K562 (cell line): ENCODE data around the gene FIZ1. TPM values are rescaled to one million over a fixed set of nuclear protein-coding genes. Genes with fewer than 3 reads are reported as not detected.

Experiments
- ATAC-seq: fragments of 200-7000 bp; cut with Tn5 transposase; 3 replicates; pipeline ENCODE4 v1.9.1; 2020; ENCODE audit warnings: moderate library complexity
- BruUV-seq: library from RNA; stranded (reverse); fragments of 400-500 nt; replicated peaks from 2 replicates; lab custom pipeline; 2021; lab: Mats Ljungman, UMichigan
- CTCF ChIA-PET: fragments of 300-600 bp; formaldehyde crosslinking; extraction: SDS; loops from one replicate; lab custom pipeline; 2021; ENCODE audit warnings: low intra/inter-chr PET ratio; lab: Yijun Ruan, JAX
- POLR2A ChIA-PET: fragments of 300-600, 350-650 bp; sonication (Branson Sonifier 250); formaldehyde crosslinking; extraction: SDS; loops from one replicate; lab custom pipeline; 2021; ENCODE audit warnings: antibody characterized with exemption, inconsistent platforms; lab: Yijun Ruan, JAX
- DNase-seq, 4 experiments: peaks; one replicate each; pipeline versions ENCODE4 v3.0.0 to v3.0.0-alpha.2; 2011 to 2018; ENCODE audit warnings: low spot score in 3 of 4, mixed read lengths in 3 of 4; ENCODE audit errors: extremely low read depth in 1 of 4
- FAIRE-seq: peaks from 2 replicates; lab custom pipeline; 2011; peaks lifted over from hg19 to GRCh38; lab: Jason Lieb, UNC
- H2AFZ ChIP-seq: 2 replicates; pipeline ENCODE4 v1.6.0; 2011; ENCODE audit warnings: low read depth, low read length, control low read depth, inconsistent platforms
- H3K27ac ChIP-seq: fragments of 200-600 bp; 3 replicates; pipeline ENCODE4 v1.8.0; 2011; ENCODE audit warnings: low read depth, mild to moderate bottlenecking, control low read depth, inconsistent platforms, low read length, moderate library complexity, mixed read lengths; ENCODE audit errors: extremely low read depth
- H3K27me3 ChIP-seq, 2 experiments: fragments of 300-600 bp in 1 of 2; 2 replicates in 1 of 2; 3 replicates in 1 of 2; pipeline versions ENCODE4 v1.6.0 to v1.8.0; 2011; ENCODE audit warnings: inconsistent platforms in 2 of 2, low read length in 2 of 2, mild to moderate bottlenecking in 1 of 2, mixed read lengths in 1 of 2, moderate library complexity in 1 of 2; ENCODE audit not compliant: control insufficient read depth in 2 of 2, insufficient read depth in 2 of 2
- H3K36me3 ChIP-seq: fragments of 300-600 bp; 3 replicates; pipeline ENCODE4 v1.8.0; 2011; ENCODE audit warnings: mild to moderate bottlenecking, low read length, inconsistent platforms; ENCODE audit not compliant: control insufficient read depth, insufficient read depth
- H3K4me1 ChIP-seq, 2 experiments: fragments of 200-600 bp in 1 of 2; replicated peaks in 1 of 2; 2 replicates in 1 of 2; 3 replicates in 1 of 2; pipeline versions ENCODE4 v1.5.1 to v1.8.0; 2011; ENCODE audit warnings: inconsistent platforms in 2 of 2, low read length in 2 of 2, mild to moderate bottlenecking in 1 of 2, mixed read lengths in 1 of 2, moderate library complexity in 1 of 2; ENCODE audit not compliant: control insufficient read depth in 2 of 2, insufficient read depth in 2 of 2
- H3K4me2 ChIP-seq: 2 replicates; pipeline ENCODE4 v1.6.1; 2011; ENCODE audit warnings: low read length, control low read depth, inconsistent platforms, mixed read lengths; ENCODE audit not compliant: insufficient read depth
- H3K4me3 ChIP-seq: fragments of 200-600 bp; sonication (generic), shearing (Covaris generic); 2 replicates; pipeline ENCODE4 v1.5.1; 2016; ENCODE audit warnings: control low read depth, inconsistent platforms
- H3K79me2 ChIP-seq: fragments of 200-600 bp; 3 replicates; pipeline ENCODE4 v1.8.0; 2011; ENCODE audit warnings: low read length, inconsistent platforms; ENCODE audit not compliant: control insufficient read depth, insufficient read depth
- H3K9ac ChIP-seq, 2 experiments: 2 replicates each; pipeline versions ENCODE4 v1.6.0 to v1.6.1; 2011; ENCODE audit warnings: low read depth in 2 of 2, low read length in 2 of 2, control low read depth in 1 of 2, inconsistent platforms in 1 of 2, mild to moderate bottlenecking in 1 of 2, mixed read lengths in 1 of 2; ENCODE audit not compliant: insufficient read depth in 1 of 2
- H3K9me1 ChIP-seq: one replicate; pipeline ENCODE4 v1.6.0; 2011; ENCODE audit warnings: inconsistent platforms, mild to moderate bottlenecking, low read length, moderate library complexity; ENCODE audit not compliant: control insufficient read depth, insufficient read depth
- H3K9me3 ChIP-seq: replicated peaks from 2 replicates; pipeline ENCODE4 v1.5.1; 2011; ENCODE audit warnings: low read depth, low read length, inconsistent platforms; ENCODE audit not compliant: control insufficient read depth, insufficient read depth
- H4K20me1 ChIP-seq: replicated peaks from 2 replicates; pipeline ENCODE4 v1.6.1; 2011; ENCODE audit warnings: low read length, inconsistent platforms, mixed read lengths; ENCODE audit not compliant: control insufficient read depth, insufficient read depth
- ARHGAP35 ChIP-seq: fragments of 450-650 bp; IDR thresholded peaks from 2 replicates; pipeline ENCODE4 v1.6.1; 2018; ENCODE audit not compliant: partially characterized antibody
- BCOR ChIP-seq: fragments of 450-650 bp; IDR thresholded peaks from 2 replicates; pipeline ENCODE4 v1.6.1; 2016
- DPF2 ChIP-seq: fragments of 450-650 bp; IDR thresholded peaks from 2 replicates; pipeline ENCODE4 v1.6.1; 2016
- EHMT2 ChIP-seq: fragments of 450-650 bp; IDR thresholded peaks from 2 replicates; pipeline ENCODE4 v1.6.1; 2018; ENCODE audit warnings: antibody characterized with exemption
- ELF4 ChIP-seq: fragments of 450-650 bp; formaldehyde crosslinking; IDR thresholded peaks from 2 replicates; pipeline ENCODE4 v1.4.0; 2022; ENCODE audit warnings: missing genetic modification characterization
- FOXP1 ChIP-seq: sonication (generic); formaldehyde crosslinking; IDR thresholded peaks from 2 replicates; pipeline ENCODE4 v1.8.0; 2022; ENCODE audit warnings: mild to moderate bottlenecking, missing genetic modification reagents
- JUND ChIP-seq, 2 experiments: IDR thresholded peaks; 2 replicates in 1 of 2; 3 replicates in 1 of 2; pipeline ENCODE4 v1.6.1; 2011; ENCODE audit warnings: borderline replicate concordance in 2 of 2, low read depth in 2 of 2, low read length in 2 of 2, improper control_type of control experiment in 1 of 2, missing biosample characterization in 1 of 2, missing genetic modification characterization in 1 of 2, missing genetic modification reagents in 1 of 2
- MAFF ChIP-seq: IDR thresholded peaks from 2 replicates; pipeline ENCODE4 v1.6.1; 2012; ENCODE audit warnings: low read length, improper control_type of control experiment
- MCM2 ChIP-seq: fragments of 450-650 bp; IDR thresholded peaks from 2 replicates; pipeline ENCODE4 v1.6.1; 2017; ENCODE audit warnings: low read depth, mild to moderate bottlenecking
- MYC ChIP-seq, 2 experiments: fragments of 250-450 bp in 1 of 2; sonication (Bioruptor Pico) in 1 of 2; IDR thresholded peaks; 2 replicates each; pipeline versions ENCODE4 v1.5.1 to v1.6.1; 2012 to 2021; ENCODE audit warnings: low read depth in 2 of 2, borderline replicate concordance in 1 of 2, improper control_type of control experiment in 1 of 2, low read length in 1 of 2, mild to moderate bottlenecking in 1 of 2, moderate library complexity in 1 of 2
- PHB2 ChIP-seq: fragments of 450-650 bp; IDR thresholded peaks from 2 replicates; pipeline ENCODE4 v1.6.1; 2017; ENCODE audit warnings: low read depth
- PHTF2 ChIP-seq: fragments of 250-450 bp; sonication (Bioruptor Pico); IDR thresholded peaks from 2 replicates; pipeline ENCODE4 v1.5.0; 2021; ENCODE audit warnings: mild to moderate bottlenecking
- SRSF3 ChIP-seq: fragments of 200-400 bp; formaldehyde crosslinking; IDR thresholded peaks from 2 replicates; pipeline ENCODE4 v1.6.1; 2016; ENCODE audit warnings: mild to moderate bottlenecking, low read length, moderate library complexity; ENCODE audit not compliant: insufficient read depth
- TRIM28 ChIP-seq: fragments of 450-650 bp; IDR thresholded peaks from 2 replicates; pipeline ENCODE4 v1.6.1; 2017
- WGBS: fragments of 100-300 bp; shearing (Covaris generic); methylation state at CpG from one replicate; pipeline ENCODE4 v1.1.6; 2016; ENCODE audit warnings: low coverage, mixed read lengths; ENCODE audit not compliant: insufficient coverage; ENCODE audit errors: missing lambda C conversion rate; 5-methylcytosine and 5-hydroxymethylcytosine counted together
- in situ Hi-C: fragments of 300-500 bp; cut with MboI; formaldehyde crosslinking; loops from 4 replicates; pipeline ENCODE4 v1.15.0; 2018; ENCODE audit warnings: inconsistent platforms, mixed read lengths
- intact Hi-C: fragments of 100-400 bp; cut with micrococcal nuclease; formaldehyde crosslinking; loops from 2 replicates; pipeline ENCODE4 v1.14.2; 2022
- polyA plus RNA-seq, 8 experiments: library from polyadenylated mRNA; depleted of rRNA in 4 of 8; stranded (reverse) in 5 of 8; unstranded in 3 of 8; fragments of >200 nt; fragmentation: Nextera tagmentation in 2 of 8; fragmentation: Illumina TruSeq in 1 of 8; extraction: Ambion mirVana in 2 of 8; extraction: Trizol in 1 of 8; gene quantifications; 2 replicates each; pipeline versions ENCODE4 v1.2.1 to v1.2.3, GENCODE V29; 2011 to 2014; ENCODE audit warnings: inconsistent platforms in 1 of 8, missing spikeins in 1 of 8
- total RNA-seq, 7 experiments: library from RNA; depleted of rRNA in 6 of 7; stranded (reverse); fragments of >200 nt in 6 of 7; fragmentation: Illumina TruSeq in 2 of 7; extraction: Trizol in 2 of 7; gene quantifications; 2 replicates each; pipeline versions ENCODE4 v1.2.1 to v1.2.3, GENCODE V29; 2011 to 2021; ENCODE audit warnings: low replicate concordance in 1 of 7
- TF ChIP-seq, protein P1 (sequence below): fragments of 450-650 bp; IDR thresholded peaks from 2 replicates; pipeline ENCODE4 v1.6.1; 2016; ENCODE audit warnings: antibody characterized with exemption
- TF ChIP-seq, protein P2 (sequence below): fragments of 450-650 bp; IDR thresholded peaks from 2 replicates; pipeline ENCODE4 v1.6.1; 2018; ENCODE audit warnings: mild to moderate bottlenecking, low read depth; ENCODE audit not compliant: partially characterized antibody

Gene FIZ1
- total and polyA plus RNA-seq, 9 of the 15 experiments (the other 6 are each of a cell fraction or from before 2014, with no cell fraction given) = 0.79 to 17.5 (median 5.5) TPM

DNA sequence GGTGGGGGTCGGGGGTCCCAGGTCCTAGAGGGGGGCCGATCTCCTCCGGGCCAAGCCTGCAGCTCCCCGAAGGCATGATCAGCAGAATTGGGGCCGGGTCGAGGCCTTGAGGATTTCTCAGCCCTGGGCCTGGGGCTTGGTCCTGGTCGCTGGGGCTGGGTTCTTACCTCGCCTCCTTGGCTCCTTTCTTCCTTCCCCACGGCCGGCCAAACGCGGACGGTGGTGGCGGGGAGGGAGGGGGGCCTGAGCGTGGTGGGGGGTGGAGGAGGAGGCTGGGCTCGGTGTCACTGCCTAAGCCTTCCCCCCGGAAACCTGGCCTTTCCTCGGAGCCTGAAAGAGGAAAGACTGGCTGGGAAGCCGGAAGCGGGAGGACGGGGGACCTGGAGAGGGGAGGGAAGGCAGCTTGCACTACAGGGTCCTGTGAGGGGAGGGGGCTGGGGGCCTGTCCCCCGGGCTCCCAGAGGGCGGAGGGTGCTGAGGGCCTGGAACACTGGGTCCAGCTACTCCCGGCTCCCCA lies 18.6 kb downstream of the FIZ1 start, which contains the start of gene ZNF579 (continued):
- no peak for TF ChIP-seq MAFF
- TF ChIP-seq MYC (IDR thresholded peaks at IDR 0.05; ENCODE audit: low read depth, low read length) = no peak; the same call in 1 of the 2 replicates
- TF ChIP-seq MYC (CRISPR knock-in tag; IDR thresholded peaks at IDR 0.05; ENCODE audit: borderline replicate concordance, low read depth) = 0 out of 2 replicates have a peak, but pooled peaks have one; percentile 41
- no peak for TF ChIP-seq MCM2

DNA sequence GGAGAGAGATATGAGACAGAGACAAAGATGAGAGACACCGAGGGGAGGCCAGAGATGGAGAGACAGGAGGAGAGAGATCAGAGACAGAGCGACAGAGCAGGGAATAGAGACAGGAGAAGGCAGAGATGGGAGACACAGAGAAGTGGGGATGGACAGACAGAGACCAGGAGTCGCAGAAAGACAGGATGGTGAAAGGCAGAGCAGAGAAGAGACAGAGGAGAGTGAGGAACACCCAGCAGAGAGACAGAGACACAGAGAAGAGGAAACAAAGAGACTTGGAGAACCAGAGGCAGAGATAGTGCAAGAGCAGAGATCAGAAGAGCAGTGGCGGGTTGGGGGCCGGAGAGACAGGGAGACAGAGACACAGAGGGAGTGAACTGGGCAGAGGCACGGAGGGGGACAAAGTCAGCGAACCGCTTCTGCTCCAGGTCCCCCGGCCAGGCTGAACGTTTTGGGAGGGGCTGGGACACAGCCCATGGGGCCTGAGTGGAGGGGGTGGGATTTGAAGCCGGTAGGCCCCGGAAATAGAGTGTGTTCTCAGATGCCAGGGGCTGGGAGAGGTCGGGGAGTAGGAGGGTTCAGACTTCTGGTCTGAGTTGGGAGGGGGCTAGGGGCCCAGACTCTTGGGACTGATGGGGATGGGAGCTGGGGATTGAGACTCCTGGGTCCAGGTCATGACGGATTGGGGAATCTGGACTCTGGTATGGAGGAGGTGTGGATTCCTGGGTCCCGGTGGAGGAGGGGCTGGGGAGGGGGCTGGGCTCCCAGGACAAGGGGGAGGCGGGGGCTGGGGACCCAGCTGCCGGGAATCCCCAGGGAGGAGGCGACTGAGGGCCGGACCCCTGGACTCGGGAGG lies 19.3 kb downstream of the FIZ1 start:
- H3K9me1 ChIP-seq = no peaks in the 10 kb centered on the region
- 15% methylated on average over 13 of the region's 20 CpGs for WGBS
- H3K9me3 ChIP-seq = no peaks in the 10 kb centered on the region
- H3K4me3 ChIP-seq = peak overlapping the region; percentile 85
- peak; percentile 43 to 53 (median 50) for DNase-seq
- POLR2A ChIA-PET = interaction anchor here (0.6 kb wide), 1 partner anchor 28 kb away, joined by 3 read pairs; no protein-coding TSS in a partner anchor
- intact Hi-C loops = no loop called here
- no peaks in the 10 kb centered on the region for H4K20me1 ChIP-seq
- peak overlapping the region; percentile 76 for H3K27ac ChIP-seq
- peaks cover 7 to 9% of the 10 kb centered on the region in 2 experiments; a peak in 4 of 5 replicates for H3K27me3 ChIP-seq
- CTCF ChIA-PET = no interaction called here
- ATAC-seq = peak; percentile 60
- in situ Hi-C loops = no loop called here
- H3K36me3 ChIP-seq = peaks cover 12% of the 10 kb centered on the region; the same call in 2 of the 3 replicates
- H2AFZ ChIP-seq = peak overlapping the region; percentile 87
- peaks cover 9 to 25% of the 10 kb centered on the region in 2 experiments; a peak in 3 of 5 replicates for H3K4me1 ChIP-seq
- FAIRE-seq = peak; percentile 61
- no TSS peak for BruUV-seq
- peak overlapping the region; percentile 77 to 95 for H3K9ac ChIP-seq
- H3K4me2 ChIP-seq = peak overlapping the region; percentile 83
- H3K79me2 ChIP-seq = peaks cover 12% of the 10 kb centered on the region
- TF ChIP-seq DPF2 (peak; percentile 28; the same call in 1 of the 2 replicates), SRSF3 (no peak), EHMT2 (peak; percentile 37; the same call in 1 of the 2 replicates), ELF4 (CRISPR knock-in tag) (0 out of 2 replicates have a peak, but pooled peaks have one; percentile 11), ARHGAP35 (peak; percentile 69), TRIM28 (no peak), PHTF2 (no peak), JUND (IDR thresholded peaks at IDR 0.05; ENCODE audit: borderline replicate concordance, low read depth, low read length) (no peak), JUND (tag; IDR thresholded peaks at IDR 0.05; ENCODE audit: borderline replicate concordance, low read depth, low read length) (no peak), PHB2 (0 out of 2 replicates have a peak, but pooled peaks have one; percentile 14), FOXP1 (CRISPR knock-in tag) (no peak), BCOR (peak; percentile 16; the same call in 1 of the 2 replicates)
- TF ChIP-seq, protein P1, sequence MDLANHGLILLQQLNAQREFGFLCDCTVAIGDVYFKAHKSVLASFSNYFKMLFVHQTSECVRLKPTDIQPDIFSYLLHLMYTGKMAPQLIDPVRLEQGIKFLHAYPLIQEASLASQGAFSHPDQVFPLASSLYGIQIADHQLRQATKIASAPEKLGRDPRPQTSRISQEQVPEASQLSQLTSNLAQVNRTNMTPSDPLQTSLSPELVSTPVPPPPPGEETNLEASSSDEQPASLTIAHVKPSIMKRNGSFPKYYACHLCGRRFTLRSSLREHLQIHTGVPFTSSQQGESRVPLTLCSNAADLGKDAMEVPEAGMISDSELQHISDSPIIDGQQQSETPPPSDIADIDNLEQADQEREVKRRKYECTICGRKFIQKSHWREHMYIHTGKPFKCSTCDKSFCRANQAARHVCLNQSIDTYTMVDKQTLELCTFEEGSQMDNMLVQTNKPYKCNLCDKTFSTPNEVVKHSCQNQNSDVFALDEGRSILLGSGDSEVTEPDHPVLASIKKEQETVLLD = 0 out of 2 replicates have a peak, but pooled peaks have one; percentile 33
- TF ChIP-seq, protein P2, sequence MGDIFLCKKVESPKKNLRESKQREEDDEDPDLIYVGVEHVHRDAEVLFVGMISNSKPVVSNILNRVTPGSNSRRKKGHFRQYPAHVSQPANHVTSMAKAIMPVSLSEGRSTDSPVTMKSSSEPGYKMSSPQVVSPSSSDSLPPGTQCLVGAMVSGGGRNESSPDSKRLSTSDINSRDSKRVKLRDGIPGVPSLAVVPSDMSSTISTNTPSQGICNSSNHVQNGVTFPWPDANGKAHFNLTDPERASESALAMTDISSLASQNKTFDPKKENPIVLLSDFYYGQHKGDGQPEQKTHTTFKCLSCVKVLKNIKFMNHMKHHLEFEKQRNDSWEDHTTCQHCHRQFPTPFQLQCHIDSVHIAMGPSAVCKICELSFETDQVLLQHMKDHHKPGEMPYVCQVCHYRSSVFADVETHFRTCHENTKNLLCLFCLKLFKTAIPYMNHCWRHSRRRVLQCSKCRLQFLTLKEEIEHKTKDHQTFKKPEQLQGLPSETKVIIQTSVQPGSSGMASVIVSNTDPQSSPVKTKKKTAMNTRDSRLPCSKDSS = peak; percentile 26
